Suppressor macrophage treated with lipopolysaccharide for 4 hours (primary cell): Measurements from ENCODE around the gene CDH23.

Source experiments
- DNase-seq: peaks from one replicate; pipeline ENCODE4 v3.0.0-alpha.2; 2020

The CDH23 gene

GRCh38 chr10:71492872-71493271 lies 96.2 kb downstream of the CDH23 start:
- DNase-seq, result no peak

DNA sequence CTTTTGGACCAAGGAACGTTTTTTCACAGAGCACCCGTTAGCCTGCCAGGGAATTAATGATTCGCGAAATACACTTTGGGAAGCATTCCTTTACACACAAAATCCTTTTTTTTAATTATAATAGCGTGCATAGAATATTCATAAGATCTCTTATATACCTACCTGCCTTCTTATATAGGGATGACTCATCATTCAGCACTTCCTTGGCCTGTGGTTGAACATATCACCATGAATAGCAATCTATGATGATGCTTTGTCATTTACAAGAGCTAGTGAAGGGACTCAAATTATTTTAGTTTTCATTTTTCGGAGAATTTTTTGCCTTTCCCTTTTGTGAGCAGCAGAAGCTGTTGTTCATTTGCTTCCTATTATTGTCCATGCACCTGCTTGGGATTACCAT lies 97.0 kb downstream of the CDH23 start:
- DNase-seq, result no peak

GRCh38 chr10:71494476-71494875 lies 97.8 kb downstream of the CDH23 start:
- no peak for DNase-seq

GRCh38 chr10:71494980-71495381 lies 98.3 kb downstream of the CDH23 start:
- DNase-seq, result peak; percentile 69

DNA sequence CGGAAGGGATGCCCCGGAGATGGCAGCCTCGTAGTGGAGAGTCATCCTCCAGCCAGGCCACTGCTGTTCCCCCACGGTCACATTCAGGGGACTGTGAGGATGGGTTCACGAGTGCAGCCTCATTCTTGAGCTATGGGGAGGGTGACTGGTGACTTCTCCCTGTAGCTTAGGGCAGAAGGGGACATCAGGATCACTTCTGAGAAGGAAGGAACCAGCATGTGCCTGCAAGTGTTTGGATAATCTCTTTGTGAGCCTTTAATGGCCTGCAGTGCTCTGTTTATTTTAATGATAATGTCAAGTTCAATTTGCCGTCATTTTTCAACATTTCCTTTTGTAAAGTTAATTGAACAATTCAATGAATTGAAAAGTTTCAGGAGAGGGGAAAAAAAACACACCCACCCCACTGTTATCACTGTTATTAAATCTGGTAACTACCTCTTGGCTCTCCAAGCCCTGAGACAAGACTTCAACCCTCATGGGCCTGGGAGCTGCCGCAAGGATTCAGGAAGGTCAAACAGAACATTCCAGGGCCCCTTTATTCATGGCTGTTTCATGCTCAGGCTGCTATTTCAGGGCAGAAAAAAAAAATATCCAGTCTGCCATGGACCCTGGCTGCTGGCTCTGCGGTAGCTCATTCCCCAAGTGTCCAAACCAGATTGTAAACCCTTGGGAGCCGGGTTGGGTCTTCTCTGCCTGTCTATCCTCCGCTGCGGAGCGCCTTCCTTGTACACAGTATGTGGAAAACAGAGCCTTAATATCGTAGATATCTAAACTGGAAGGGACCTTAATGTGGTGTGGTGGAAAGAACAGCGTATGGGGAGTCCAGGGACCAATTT lies 100.4 kb downstream of the CDH23 start:
- DNase-seq, result no peak

- DNase-seq, result no peak
Observed at GRCh38 chr10:71497763-71498326, 101.1 kb downstream of the CDH23 start.

DNA sequence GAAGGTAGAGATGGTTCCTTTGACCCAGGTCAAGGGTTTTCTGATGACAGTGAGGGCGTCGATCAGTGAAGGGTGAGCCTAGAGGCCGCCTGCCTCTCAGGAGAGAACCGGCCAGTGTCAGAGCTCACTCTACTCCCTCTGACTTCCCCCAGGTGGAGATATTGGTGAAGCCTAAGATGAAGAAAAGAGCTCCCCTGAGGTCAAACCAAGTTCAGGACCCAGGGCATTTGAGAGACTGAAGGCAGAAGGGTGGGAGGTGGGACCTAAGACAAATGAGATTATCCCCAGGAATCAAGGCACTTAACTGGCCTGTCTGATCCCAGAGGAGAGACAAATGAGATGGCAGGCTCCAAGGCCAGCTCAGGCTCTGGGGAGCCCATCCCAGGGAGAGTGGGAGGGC lies 104.7 kb downstream of the CDH23 start:
- DNase-seq, result no peak

GRCh38 chr10:71502190-71502589 lies 105.5 kb downstream of the CDH23 start:
- no peak for DNase-seq

- DNase-seq, result no peak
Observed at GRCh38 chr10:71502851-71503250, 106.1 kb downstream of the CDH23 start.

DNA sequence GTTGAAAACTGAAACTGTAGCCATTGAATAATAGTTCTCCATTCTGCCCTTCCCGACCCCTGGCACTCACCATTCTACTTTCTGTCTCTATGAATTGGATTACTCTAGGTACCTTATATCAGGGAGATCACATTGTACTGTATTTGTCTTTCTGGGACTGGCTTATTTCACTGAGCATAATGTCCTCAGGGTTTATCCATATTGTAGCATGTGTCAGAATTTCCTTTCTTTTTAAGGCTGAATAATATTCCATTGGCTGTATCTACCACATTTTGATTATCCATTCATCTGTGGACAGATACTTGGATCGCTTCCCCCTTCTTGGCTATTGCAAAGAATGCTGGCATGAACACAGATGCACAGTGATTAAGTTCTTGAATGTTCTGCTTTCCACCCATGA lies 107.4 kb downstream of the CDH23 start:
- DNase-seq, result peak; percentile 27

DNA sequence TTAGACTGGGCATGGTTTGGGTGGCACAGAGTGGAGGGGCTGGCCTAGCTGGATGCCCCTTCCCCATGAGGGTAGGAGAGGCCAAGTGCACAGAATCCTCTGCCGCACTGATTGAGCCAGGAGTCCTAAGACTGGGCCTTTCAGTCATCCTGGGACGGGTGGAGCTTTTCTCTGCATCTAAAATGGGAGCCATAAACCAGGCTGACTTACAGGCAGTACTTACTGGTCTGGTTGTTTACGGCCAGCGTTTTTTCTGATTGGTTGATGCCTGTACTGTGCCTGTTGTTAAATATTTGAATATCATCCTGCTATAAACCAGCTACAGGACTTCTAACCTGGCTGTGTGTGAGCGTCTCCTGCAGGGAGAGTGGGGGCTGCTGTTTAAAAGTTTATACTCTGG lies 107.8 kb downstream of the CDH23 start:
- DNase-seq, result no peak

DNA sequence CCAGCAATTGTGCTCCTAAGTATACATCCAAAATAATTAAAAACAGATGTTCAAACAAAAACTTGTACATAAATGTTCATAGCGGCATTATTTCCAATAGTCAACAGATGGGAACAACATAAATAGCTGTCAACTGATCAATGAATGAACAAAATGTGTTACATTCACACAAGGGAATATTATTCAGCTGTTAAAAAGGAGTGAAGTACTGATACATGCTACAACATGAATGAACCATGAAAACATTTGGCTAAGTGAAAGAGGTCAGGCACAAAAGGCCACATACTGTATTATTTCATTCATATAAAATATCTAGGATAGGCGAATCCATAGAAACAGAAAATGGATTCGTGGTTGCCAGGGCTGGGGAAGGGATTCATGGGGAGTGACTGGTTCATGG lies 109.1 kb downstream of the CDH23 start:
- no peak for DNase-seq

GRCh38 chr10:71509444-71509843 lies 112.7 kb downstream of the CDH23 start:
- no peak for DNase-seq

DNA sequence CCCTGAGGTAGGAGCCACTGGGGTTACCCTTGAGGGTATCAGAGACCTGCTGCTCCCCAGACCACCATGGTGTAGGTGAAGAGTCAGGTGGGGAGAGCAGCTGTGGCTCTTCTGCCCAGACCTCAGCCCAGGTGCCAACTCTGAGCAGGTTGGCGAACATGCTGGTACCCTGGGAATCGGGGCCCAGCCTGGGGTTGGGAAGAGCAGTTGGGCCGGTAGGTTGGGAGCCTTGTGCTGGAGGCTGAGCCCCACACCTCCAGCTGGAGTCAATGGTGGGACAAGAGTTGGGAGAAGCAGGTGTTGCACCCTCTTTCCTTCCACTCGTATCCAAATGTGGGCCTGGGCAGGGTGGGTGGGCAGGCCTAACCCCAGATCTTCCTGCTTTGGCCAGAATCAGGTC lies 114.5 kb downstream of the CDH23 start:
- no peak for DNase-seq

DNA sequence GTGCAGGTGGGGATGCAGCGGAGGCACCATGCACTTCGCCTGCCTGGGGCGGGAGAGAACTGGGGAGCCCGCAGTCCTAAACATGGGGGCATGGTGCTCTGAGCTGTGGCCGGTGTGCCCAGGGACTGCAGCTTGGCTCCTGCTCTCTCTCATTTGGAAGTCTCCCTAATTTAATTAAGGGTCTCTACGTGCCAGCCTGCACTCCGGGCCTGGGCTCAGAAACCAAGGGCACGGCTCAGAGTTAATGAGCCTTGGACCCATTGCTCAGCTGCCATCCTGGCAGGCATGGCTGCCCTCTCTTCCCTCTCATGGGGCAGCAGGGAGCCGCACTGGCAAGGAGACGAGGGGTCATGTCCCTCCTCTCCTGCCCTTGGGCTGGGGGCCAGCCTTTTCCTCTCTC lies 115.6 kb downstream of the CDH23 start:
- DNase-seq, result no peak

GRCh38 chr10:71512761-71513539 lies 116.2 kb downstream of the CDH23 start:
- no peak for DNase-seq

DNA sequence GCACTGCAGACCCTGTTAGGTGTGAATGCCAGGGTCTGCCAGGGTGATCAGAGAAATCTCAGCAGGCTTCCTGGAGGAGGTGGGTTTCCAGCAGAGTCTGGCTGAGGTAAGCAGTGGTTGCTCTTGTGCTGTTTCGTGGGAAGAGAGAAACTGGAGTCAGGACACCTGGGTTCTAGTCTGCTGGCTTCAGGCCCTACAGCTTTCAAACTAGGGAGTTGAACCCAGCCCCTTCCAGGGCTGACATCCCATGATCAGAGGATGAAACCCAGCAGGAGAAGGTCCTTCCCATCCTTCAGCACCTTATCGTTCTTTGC lies 116.8 kb downstream of the CDH23 start:
- DNase-seq, result no peak

DNA sequence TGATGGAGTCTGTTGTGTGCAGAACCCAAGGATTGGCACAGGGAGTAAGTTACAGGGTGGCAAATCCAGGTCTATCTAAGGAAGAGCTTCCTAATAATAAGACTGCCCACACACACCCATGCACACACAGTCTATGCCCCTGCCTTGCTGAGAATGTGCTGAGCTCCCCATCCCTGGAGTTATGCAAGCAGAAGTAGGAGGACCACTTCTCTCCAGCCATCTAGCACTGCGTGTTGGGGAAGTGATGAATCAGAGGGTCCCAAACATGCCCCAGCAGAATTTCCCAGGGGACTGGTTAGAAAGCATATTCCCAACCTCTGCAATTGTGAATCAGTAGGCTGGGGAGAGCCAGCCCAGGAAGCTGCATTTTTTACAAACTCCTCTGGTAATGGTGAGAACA lies 117.2 kb downstream of the CDH23 start:
- DNase-seq, result peak; percentile 75

DNA sequence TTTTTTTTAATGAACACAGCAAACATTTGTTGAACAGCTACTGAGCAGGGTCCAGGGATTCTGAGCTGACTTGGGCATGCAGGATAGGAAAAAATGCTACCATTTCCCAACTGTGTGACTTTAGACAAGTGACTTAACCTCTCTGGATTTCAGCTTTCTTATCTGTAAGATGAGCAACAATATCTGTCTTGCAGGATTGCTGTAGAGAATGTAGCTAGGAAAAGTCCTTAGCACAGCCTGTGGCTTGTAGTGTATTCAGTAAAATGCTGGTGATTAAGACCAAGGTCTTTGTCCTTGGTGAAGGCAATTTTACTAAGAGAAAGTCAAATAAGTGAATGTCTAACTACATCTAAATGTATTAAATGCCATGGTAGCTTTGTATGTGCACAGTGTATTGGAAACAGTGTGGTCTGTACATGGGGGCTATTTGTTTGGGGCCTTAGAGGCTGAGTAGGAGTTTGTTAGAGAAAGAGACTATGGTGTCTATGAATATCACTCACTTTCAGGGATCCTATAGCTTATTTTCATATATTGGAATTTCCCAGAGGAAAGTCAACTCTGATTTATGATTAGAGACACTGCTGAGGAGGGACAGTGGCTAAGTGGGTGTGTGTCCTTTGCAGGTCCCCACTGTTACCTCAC lies 118.9 kb downstream of the CDH23 start:
- DNase-seq, result no peak

DNA sequence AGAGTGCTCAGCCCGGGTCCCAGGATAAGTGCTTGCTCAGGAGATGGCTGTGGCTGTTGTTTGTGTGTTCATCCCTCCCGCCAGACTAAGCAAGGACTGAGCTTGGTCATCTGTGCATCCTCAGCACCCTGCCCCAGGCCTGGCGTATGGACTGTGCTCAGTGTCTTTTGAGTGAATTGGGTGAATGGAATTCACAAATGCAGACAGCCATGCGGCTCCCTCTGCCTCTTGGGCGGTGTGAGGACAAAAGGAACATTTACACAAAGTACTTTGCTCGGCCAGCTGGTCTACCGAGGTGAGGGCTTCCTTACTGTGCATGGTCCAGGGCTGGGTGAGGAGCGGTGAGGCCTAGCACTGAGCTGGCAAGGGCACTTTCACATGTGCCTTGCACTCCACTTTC lies 120.2 kb downstream of the CDH23 start:
- DNase-seq, result no peak

DNA sequence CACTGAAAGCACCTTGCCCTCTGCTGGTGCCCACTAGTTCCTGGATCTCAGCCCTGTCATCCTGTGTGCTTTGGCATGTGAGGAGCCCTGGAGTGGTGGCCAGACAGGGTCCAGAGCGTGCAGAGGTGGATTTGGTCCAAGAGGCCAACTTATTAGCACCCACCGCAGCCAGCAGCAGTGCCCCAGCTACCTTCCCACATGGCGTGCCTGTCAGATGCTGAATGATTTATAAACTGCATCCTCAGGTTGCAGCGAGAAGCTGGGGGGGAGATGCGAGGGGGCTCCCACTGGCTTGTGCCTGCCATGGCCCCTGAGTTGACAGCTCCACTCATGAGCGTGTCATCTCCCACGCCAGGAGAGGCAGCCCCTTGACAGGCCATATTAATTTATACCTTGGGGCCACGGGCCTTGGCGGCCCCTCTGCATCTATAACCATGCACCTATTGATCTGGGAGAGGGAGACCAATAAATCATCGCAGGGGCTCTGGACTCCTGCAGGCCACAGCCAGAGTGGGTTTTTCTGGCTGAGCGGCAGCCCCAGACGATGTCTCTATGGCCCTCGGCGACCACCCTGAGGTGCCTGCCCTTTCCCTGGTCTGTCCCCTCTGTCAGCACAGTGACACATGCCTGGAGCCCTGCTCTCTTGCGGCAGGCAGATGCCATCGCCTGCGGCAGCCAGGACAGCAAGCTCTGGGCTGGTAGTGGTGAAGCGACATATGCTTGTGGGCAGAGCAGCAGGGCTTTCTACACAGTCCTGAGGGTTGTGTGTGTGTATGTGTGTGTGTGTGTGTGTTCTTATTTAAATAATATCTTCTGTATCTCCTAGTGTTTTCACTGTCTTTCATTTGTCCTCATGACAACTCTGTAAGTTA lies 120.8 kb downstream of the CDH23 start:
- no peak for DNase-seq

DNA sequence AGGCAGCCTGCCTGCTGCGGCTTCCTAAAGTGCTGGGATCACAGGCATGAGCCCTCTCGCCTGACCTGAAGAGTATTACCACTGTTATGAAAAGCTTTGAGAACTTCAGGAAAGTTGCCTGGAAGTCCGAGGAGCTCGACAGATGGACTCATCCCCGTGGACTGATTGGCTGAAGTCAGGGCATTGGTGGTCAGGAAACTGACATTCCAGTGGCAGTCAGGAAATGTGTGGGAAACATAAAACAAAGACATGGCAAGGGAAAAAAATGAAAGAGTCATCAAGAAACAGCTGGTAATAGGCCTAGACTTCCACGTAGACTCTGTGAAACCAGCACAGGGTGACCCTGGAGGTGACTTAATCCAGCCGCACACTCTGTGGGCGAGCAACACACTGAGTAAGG lies 123.3 kb downstream of the CDH23 start:
- no peak for DNase-seq
